Measurements from ENCODE around the gene ALDH1A1.

DNA sequence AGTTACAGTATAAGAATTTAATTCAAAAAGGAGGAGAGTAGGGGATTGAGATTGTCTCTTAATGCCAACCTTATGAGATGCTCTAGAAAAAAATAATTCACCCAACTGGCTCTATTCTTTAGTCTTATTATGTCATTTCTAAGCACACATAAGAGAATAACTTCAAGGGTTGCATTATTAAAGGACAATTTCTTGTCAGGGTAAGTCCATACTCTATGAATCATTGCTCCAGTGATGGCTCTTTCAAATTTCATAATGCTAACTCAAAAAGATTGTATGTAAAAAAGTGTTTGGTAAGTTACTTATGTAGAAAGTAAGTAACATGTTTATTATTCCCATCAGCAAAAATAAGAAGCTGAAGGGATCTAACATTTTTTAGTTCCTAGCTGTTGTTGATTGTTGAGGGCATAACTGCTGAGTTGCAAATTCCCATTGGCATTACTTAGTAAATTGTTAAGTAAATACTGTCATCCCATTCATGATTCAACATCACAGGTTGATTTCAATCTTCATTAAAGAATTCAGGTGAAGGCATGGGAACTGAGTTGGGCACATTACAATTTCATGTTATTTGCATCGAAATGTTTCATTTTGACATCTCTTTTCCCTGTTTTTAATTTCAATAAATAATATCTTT is 28.6 kb downstream of the ALDH1A1 start:
- TF ChIP-seq EZH2 (IDR thresholded peaks at IDR 0.05; ENCODE audit: insufficient read depth, poor library complexity, severe bottlenecking) (no peak), EZH2phosphoT487 (IDR thresholded peaks at IDR 0.05; ENCODE audit: insufficient read depth, low read depth) (no peak)

Measured in GM23248 (cell line).